GM21825 (cell line): Measurements from ENCODE around the gene IL9R.
"Not testable (repeated sequence)": the region's sequence is repeated elsewhere in the genome, so short reads cannot be mapped to it uniquely, and the experiment has no call there.

Experiments
- ATAC-seq: cut with Tn5 transposase; IDR thresholded peaks from one replicate; pipeline ENCODE4 v1.9.1; 2021; ENCODE audit warnings: mild to moderate bottlenecking, moderate library complexity; ENCODE audit not compliant: unreplicated experiment

IL9R gene

GRCh38 chrX:156029707-156030442 is 32.4 kb downstream of the IL9R start:
- not testable (repeated sequence) for ATAC-seq

GRCh38 chrX:156030474-156030873 is 33.0 kb downstream of the IL9R start:
- ATAC-seq, result peak; percentile 50
